Bone marrow (tissue), 2 donors: Measurements from ENCODE around the gene PLEKHF1.
"Not testable (repeated sequence)": the region's sequence is repeated elsewhere in the genome, so short reads cannot be mapped to it uniquely, and the experiment has no call there.

Source experiments
- DNase-seq, 2 donors: peaks; one replicate each; lab custom pipeline; 2025; lab: John Stamatoyannopoulos, UW

Gene PLEKHF1

GRCh38 chr19:29665215-29665825 is at the start of gene PLEKHF1:
Gene PLEKHF1, plus strand, starts transcription at chr19:29665461. Its CDS starts 8,379 bp downstream, at chr19:29673840.
- peak in 1 of 2 donors; percentile 54 for DNase-seq

- no peak for DNase-seq
These were observed 49.3 kb upstream of the PLEKHF1 start for GRCh38 chr19:29615891-29616425.

GRCh38 chr19:29616541-29616940 is 48.7 kb upstream of the PLEKHF1 start:
- no peak for DNase-seq

- no peak for DNase-seq
These were observed 47.6 kb upstream of the PLEKHF1 start for GRCh38 chr19:29617366-29618266.

- DNase-seq: no peak
These were observed 46.8 kb upstream of the PLEKHF1 start for GRCh38 chr19:29618434-29618833.

- DNase-seq: no peak
These were observed 46.4 kb upstream of the PLEKHF1 start for GRCh38 chr19:29618871-29619270.

- no peak for DNase-seq
These were observed 44.3 kb upstream of the PLEKHF1 start for GRCh38 chr19:29620931-29621351.

GRCh38 chr19:29622166-29623070 is 42.8 kb upstream of the PLEKHF1 start:
- DNase-seq: peak in 1 of 2 donors; percentile 6

- DNase-seq: no peak
These were observed 41.4 kb upstream of the PLEKHF1 start for GRCh38 chr19:29623726-29624488.

- no peak for DNase-seq
These were observed 40.6 kb upstream of the PLEKHF1 start for GRCh38 chr19:29624489-29625185.

GRCh38 chr19:29625186-29625651 is 40.0 kb upstream of the PLEKHF1 start:
- DNase-seq: no peak

- no peak for DNase-seq
These were observed 38.9 kb upstream of the PLEKHF1 start for GRCh38 chr19:29626386-29626785.

- DNase-seq: not testable (repeated sequence)
These were observed 38.4 kb upstream of the PLEKHF1 start for GRCh38 chr19:29626832-29627231.

- no peak for DNase-seq
These were observed 36.4 kb upstream of the PLEKHF1 start for GRCh38 chr19:29628661-29629385.

GRCh38 chr19:29629836-29630534 is 35.3 kb upstream of the PLEKHF1 start:
- DNase-seq: no peak

GRCh38 chr19:29630655-29631054 is 34.6 kb upstream of the PLEKHF1 start:
- DNase-seq: no peak

- no peak for DNase-seq
These were observed 33.8 kb upstream of the PLEKHF1 start for GRCh38 chr19:29631450-29631849.

- DNase-seq: no peak
These were observed 31.3 kb upstream of the PLEKHF1 start for GRCh38 chr19:29634002-29634401.
